K562 (cell line): ENCODE data around the gene CEBPA. TPM values are rescaled to one million over a fixed set of nuclear protein-coding genes. Genes with fewer than 3 reads are reported as not detected.

Experiments
- ATAC-seq: fragments of 200-7000 bp; cut with Tn5 transposase; 3 replicates; pipeline ENCODE4 v1.9.1; 2020; ENCODE audit warnings: moderate library complexity
- BruUV-seq: library from RNA; stranded (reverse); fragments of 400-500 nt; replicated peaks from 2 replicates; lab custom pipeline; 2021; lab: Mats Ljungman, UMichigan
- CTCF ChIA-PET: fragments of 300-600 bp; formaldehyde crosslinking; extraction: SDS; loops from one replicate; lab custom pipeline; 2021; ENCODE audit warnings: low intra/inter-chr PET ratio; lab: Yijun Ruan, JAX
- POLR2A ChIA-PET: fragments of 300-600, 350-650 bp; sonication (Branson Sonifier 250); formaldehyde crosslinking; extraction: SDS; loops from one replicate; lab custom pipeline; 2021; ENCODE audit warnings: antibody characterized with exemption, inconsistent platforms; lab: Yijun Ruan, JAX
- DNase-seq, 4 experiments: peaks; one replicate each; pipeline versions ENCODE4 v3.0.0 to v3.0.0-alpha.2; 2011 to 2018; ENCODE audit warnings: low spot score in 3 of 4, mixed read lengths in 3 of 4; ENCODE audit errors: extremely low read depth in 1 of 4
- FAIRE-seq: peaks from 2 replicates; lab custom pipeline; 2011; peaks lifted over from hg19 to GRCh38; lab: Jason Lieb, UNC
- H2AFZ ChIP-seq: 2 replicates; pipeline ENCODE4 v1.6.0; 2011; ENCODE audit warnings: low read depth, low read length, control low read depth, inconsistent platforms
- H3K27ac ChIP-seq: fragments of 200-600 bp; 3 replicates; pipeline ENCODE4 v1.8.0; 2011; ENCODE audit warnings: low read depth, mild to moderate bottlenecking, control low read depth, inconsistent platforms, low read length, moderate library complexity, mixed read lengths; ENCODE audit errors: extremely low read depth
- H3K27me3 ChIP-seq, 2 experiments: fragments of 300-600 bp in 1 of 2; 2 replicates in 1 of 2; 3 replicates in 1 of 2; pipeline versions ENCODE4 v1.6.0 to v1.8.0; 2011; ENCODE audit warnings: inconsistent platforms in 2 of 2, low read length in 2 of 2, mild to moderate bottlenecking in 1 of 2, mixed read lengths in 1 of 2, moderate library complexity in 1 of 2; ENCODE audit not compliant: control insufficient read depth in 2 of 2, insufficient read depth in 2 of 2
- H3K36me3 ChIP-seq: fragments of 300-600 bp; 3 replicates; pipeline ENCODE4 v1.8.0; 2011; ENCODE audit warnings: mild to moderate bottlenecking, low read length, inconsistent platforms; ENCODE audit not compliant: control insufficient read depth, insufficient read depth
- H3K4me1 ChIP-seq, 2 experiments: fragments of 200-600 bp in 1 of 2; replicated peaks in 1 of 2; 2 replicates in 1 of 2; 3 replicates in 1 of 2; pipeline versions ENCODE4 v1.5.1 to v1.8.0; 2011; ENCODE audit warnings: inconsistent platforms in 2 of 2, low read length in 2 of 2, mild to moderate bottlenecking in 1 of 2, mixed read lengths in 1 of 2, moderate library complexity in 1 of 2; ENCODE audit not compliant: control insufficient read depth in 2 of 2, insufficient read depth in 2 of 2
- H3K4me2 ChIP-seq: 2 replicates; pipeline ENCODE4 v1.6.1; 2011; ENCODE audit warnings: low read length, control low read depth, inconsistent platforms, mixed read lengths; ENCODE audit not compliant: insufficient read depth
- H3K4me3 ChIP-seq: fragments of 200-600 bp; sonication (generic), shearing (Covaris generic); 2 replicates; pipeline ENCODE4 v1.5.1; 2016; ENCODE audit warnings: control low read depth, inconsistent platforms
- H3K79me2 ChIP-seq: fragments of 200-600 bp; 3 replicates; pipeline ENCODE4 v1.8.0; 2011; ENCODE audit warnings: low read length, inconsistent platforms; ENCODE audit not compliant: control insufficient read depth, insufficient read depth
- H3K9ac ChIP-seq, 2 experiments: 2 replicates each; pipeline versions ENCODE4 v1.6.0 to v1.6.1; 2011; ENCODE audit warnings: low read depth in 2 of 2, low read length in 2 of 2, control low read depth in 1 of 2, inconsistent platforms in 1 of 2, mild to moderate bottlenecking in 1 of 2, mixed read lengths in 1 of 2; ENCODE audit not compliant: insufficient read depth in 1 of 2
- H3K9me1 ChIP-seq: one replicate; pipeline ENCODE4 v1.6.0; 2011; ENCODE audit warnings: inconsistent platforms, mild to moderate bottlenecking, low read length, moderate library complexity; ENCODE audit not compliant: control insufficient read depth, insufficient read depth
- H3K9me3 ChIP-seq: replicated peaks from 2 replicates; pipeline ENCODE4 v1.5.1; 2011; ENCODE audit warnings: low read depth, low read length, inconsistent platforms; ENCODE audit not compliant: control insufficient read depth, insufficient read depth
- H4K20me1 ChIP-seq: replicated peaks from 2 replicates; pipeline ENCODE4 v1.6.1; 2011; ENCODE audit warnings: low read length, inconsistent platforms, mixed read lengths; ENCODE audit not compliant: control insufficient read depth, insufficient read depth
- CEBPB ChIP-seq: fragments of 450-650 bp; IDR thresholded peaks from 2 replicates; pipeline ENCODE4 v1.6.1; 2016; ENCODE audit warnings: missing genetic modification characterization, missing compliant biosample characterization
- L3MBTL2 ChIP-seq: fragments of 450-650 bp; IDR thresholded peaks from 2 replicates; pipeline ENCODE4 v1.6.1; 2016; ENCODE audit warnings: mild to moderate bottlenecking, moderate library complexity
- MBD2 ChIP-seq: sonication (generic); IDR thresholded peaks from 2 replicates; pipeline ENCODE4 v1.6.1; 2016; ENCODE audit warnings: low read depth, borderline replicate concordance
- MED1 ChIP-seq: sonication (generic); formaldehyde crosslinking; IDR thresholded peaks from 2 replicates; pipeline ENCODE4 v1.8.1; 2023; ENCODE audit warnings: missing genetic modification reagents, borderline replicate concordance
- STAT6 ChIP-seq: sonication (generic); formaldehyde crosslinking; IDR thresholded peaks from 2 replicates; pipeline ENCODE4 v1.8.1; 2023; ENCODE audit warnings: mild to moderate bottlenecking, missing genetic modification reagents
- ZBTB12 ChIP-seq: fragments of 250-450 bp; sonication (Bioruptor Pico); IDR thresholded peaks from 2 replicates; pipeline ENCODE4 v1.4.0; 2020
- ZFP1 ChIP-seq: fragments of 450-650 bp; formaldehyde crosslinking; IDR thresholded peaks from 2 replicates; pipeline ENCODE4 v1.4.0; 2020; ENCODE audit warnings: mild to moderate bottlenecking, mixed read lengths
- ZFPM2 ChIP-seq: fragments of 250-450 bp; sonication (Bioruptor Pico); IDR thresholded peaks from 2 replicates; pipeline ENCODE4 v1.5.1; 2022; ENCODE audit warnings: mild to moderate bottlenecking
- ZNF239 ChIP-seq: fragments of 250-450 bp; sonication (Bioruptor Pico); IDR thresholded peaks from 2 replicates; pipeline ENCODE4 v1.4.0; 2020; ENCODE audit warnings: mild to moderate bottlenecking
- ZNF764 ChIP-seq: fragments of 250-450 bp; sonication (Bioruptor Pico); IDR thresholded peaks from 2 replicates; pipeline ENCODE4 v1.4.0; 2020; ENCODE audit warnings: low read depth, mild to moderate bottlenecking, moderate library complexity
- WGBS: fragments of 100-300 bp; shearing (Covaris generic); methylation state at CpG from one replicate; pipeline ENCODE4 v1.1.6; 2016; ENCODE audit warnings: low coverage, mixed read lengths; ENCODE audit not compliant: insufficient coverage; ENCODE audit errors: missing lambda C conversion rate; 5-methylcytosine and 5-hydroxymethylcytosine counted together
- in situ Hi-C: fragments of 300-500 bp; cut with MboI; formaldehyde crosslinking; loops from 4 replicates; pipeline ENCODE4 v1.15.0; 2018; ENCODE audit warnings: inconsistent platforms, mixed read lengths
- intact Hi-C: fragments of 100-400 bp; cut with micrococcal nuclease; formaldehyde crosslinking; loops from 2 replicates; pipeline ENCODE4 v1.14.2; 2022
- polyA plus RNA-seq, 8 experiments: library from polyadenylated mRNA; depleted of rRNA in 4 of 8; stranded (reverse) in 5 of 8; unstranded in 3 of 8; fragments of >200 nt; fragmentation: Nextera tagmentation in 2 of 8; fragmentation: Illumina TruSeq in 1 of 8; extraction: Ambion mirVana in 2 of 8; extraction: Trizol in 1 of 8; gene quantifications; 2 replicates each; pipeline versions ENCODE4 v1.2.1 to v1.2.3, GENCODE V29; 2011 to 2014; ENCODE audit warnings: inconsistent platforms in 1 of 8, missing spikeins in 1 of 8
- total RNA-seq, 7 experiments: library from RNA; depleted of rRNA in 6 of 7; stranded (reverse); fragments of >200 nt in 6 of 7; fragmentation: Illumina TruSeq in 2 of 7; extraction: Trizol in 2 of 7; gene quantifications; 2 replicates each; pipeline versions ENCODE4 v1.2.1 to v1.2.3, GENCODE V29; 2011 to 2021; ENCODE audit warnings: low replicate concordance in 1 of 7

Gene CEBPA
- total and polyA plus RNA-seq, 9 of the 15 experiments (the other 6 are each of a cell fraction or from before 2014, with no cell fraction given), result 0.03 to 0.59 (median 0.15) TPM; not detected in 2

- no peak overlapping the region for H3K4me3 ChIP-seq
- CTCF ChIA-PET, result interaction anchor here (1.2 kb wide), 1 partner anchor 69 kb away, joined by 6 read pairs; no protein-coding TSS in a partner anchor
- no peak overlapping the region for H3K27ac ChIP-seq
- ATAC-seq (peak; percentile 21; the same call in 1 of the 3 replicates), DNase-seq (no peak), FAIRE-seq (no peak)
- H4K20me1 ChIP-seq, result peaks cover 9% of the 10 kb centered on the region; the same call in 1 of the 2 replicates
- 6% methylated on average over 18 of the region's 18 CpGs for WGBS
- H3K36me3 ChIP-seq, result no peaks in the 10 kb centered on the region
- intact Hi-C loops, result loop anchor here (5.0 kb wide), 1 partner anchor 68 kb away; no protein-coding TSS in a partner anchor
- H3K9ac ChIP-seq, result no peak overlapping the region
- H3K4me2 ChIP-seq, result no peak overlapping the region
- no peak overlapping the region for H2AFZ ChIP-seq
- no peaks in the 10 kb centered on the region for H3K9me1 ChIP-seq
- no peaks in the 10 kb centered on the region for H3K9me3 ChIP-seq
- H3K4me1 ChIP-seq, result no peaks in the 10 kb centered on the region
- H3K79me2 ChIP-seq, result no peaks in the 10 kb centered on the region
- BruUV-seq, result no TSS peak
- POLR2A ChIA-PET, result interaction anchor here (0.6 to 1.6 kb wide), 4 partner anchors 11 to 30 kb away, joined by 3 to 4 read pairs (median 3); no protein-coding TSS in a partner anchor
- in situ Hi-C loops, result no loop called here
- peaks cover 4 to 30% of the 10 kb centered on the region in 2 experiments; a peak in 4 of 5 replicates for H3K27me3 ChIP-seq
- peak; percentile 58; the same call in 1 of the 2 replicates for TF ChIP-seq ZNF239
- TF ChIP-seq ZNF764, result no peak
- TF ChIP-seq ZFP1 (CRISPR knock-in tag), result no peak
Measured at GRCh38 chr19:33310606-33311325, 8.4 kb upstream of the CEBPA start.

GRCh38 chr19:33309826-33310225 lies 7.5 kb upstream of the CEBPA start:
- H4K20me1 ChIP-seq, result peaks cover 12% of the 10 kb centered on the region
- no peak overlapping the region for H3K9ac ChIP-seq
- DNase-seq (no peak), ATAC-seq (no peak), FAIRE-seq (no peak)
- WGBS, result 0% methylated on average over 9 of the region's 10 CpGs
- peaks cover 0 to 3% of the 10 kb centered on the region in 2 experiments; a peak in 2 of 5 replicates for H3K4me1 ChIP-seq
- H3K27me3 ChIP-seq, result peaks cover 4 to 34% of the 10 kb centered on the region in 2 experiments; a peak in 4 of 5 replicates
- in situ Hi-C loops, result no loop called here
- no peak overlapping the region for H3K4me3 ChIP-seq
- no peaks in the 10 kb centered on the region for H3K79me2 ChIP-seq
- BruUV-seq, result no TSS peak
- H3K4me2 ChIP-seq, result no peak overlapping the region
- H3K9me1 ChIP-seq, result no peaks in the 10 kb centered on the region
- no peaks in the 10 kb centered on the region for H3K9me3 ChIP-seq
- intact Hi-C loops, result loop anchor here (5.0 kb wide), 1 partner anchor 68 kb away; no protein-coding TSS in a partner anchor
- no peak overlapping the region for H3K27ac ChIP-seq
- no peak overlapping the region for H2AFZ ChIP-seq
- CTCF ChIA-PET, result no interaction called here
- H3K36me3 ChIP-seq, result no peaks in the 10 kb centered on the region
- POLR2A ChIA-PET, result interaction anchor here (1.0 kb wide), 1 partner anchor 10 kb away, joined by 3 read pairs; no protein-coding TSS in a partner anchor
- no peak for TF ChIP-seq ZBTB12 (CRISPR knock-in tag)
- TF ChIP-seq ZFPM2 (CRISPR knock-in tag), result no peak
- TF ChIP-seq CEBPB, result no peak
- TF ChIP-seq L3MBTL2, result no peak
- TF ChIP-seq MED1, result no peak
- TF ChIP-seq MBD2, result no peak
- TF ChIP-seq STAT6 (CRISPR knock-in tag), result no peak
